ENCODE data around the gene GPHN.

DNA sequence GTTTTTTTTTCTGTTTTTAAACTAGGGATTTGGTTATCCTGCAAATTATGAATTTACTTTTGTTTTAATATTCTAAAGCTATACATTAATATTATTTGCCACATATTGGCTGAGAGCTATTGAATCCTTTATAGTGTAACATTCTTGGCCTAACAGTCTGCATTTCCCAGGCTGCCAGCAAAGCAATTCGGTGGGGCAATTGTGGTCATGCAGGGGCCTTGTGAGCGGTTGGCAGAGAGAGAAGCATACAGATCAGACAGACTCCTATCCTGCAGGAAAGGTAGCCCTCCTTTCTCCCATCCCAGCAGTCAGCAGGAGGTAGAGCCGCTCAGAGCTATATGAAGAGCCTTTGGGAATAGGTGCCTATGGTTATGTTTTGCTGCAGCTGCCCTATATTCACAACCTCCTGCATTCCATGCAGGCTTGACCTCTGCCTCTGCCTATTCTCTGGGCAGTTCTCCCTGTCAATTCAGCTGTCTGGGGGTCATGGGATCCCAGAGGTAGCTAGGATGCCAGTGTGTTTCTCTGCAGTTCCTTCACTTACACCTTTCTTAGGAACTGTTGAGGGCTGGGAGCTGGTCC is 144.7 kb downstream of the GPHN start:
- TF ChIP-seq, protein P1, sequence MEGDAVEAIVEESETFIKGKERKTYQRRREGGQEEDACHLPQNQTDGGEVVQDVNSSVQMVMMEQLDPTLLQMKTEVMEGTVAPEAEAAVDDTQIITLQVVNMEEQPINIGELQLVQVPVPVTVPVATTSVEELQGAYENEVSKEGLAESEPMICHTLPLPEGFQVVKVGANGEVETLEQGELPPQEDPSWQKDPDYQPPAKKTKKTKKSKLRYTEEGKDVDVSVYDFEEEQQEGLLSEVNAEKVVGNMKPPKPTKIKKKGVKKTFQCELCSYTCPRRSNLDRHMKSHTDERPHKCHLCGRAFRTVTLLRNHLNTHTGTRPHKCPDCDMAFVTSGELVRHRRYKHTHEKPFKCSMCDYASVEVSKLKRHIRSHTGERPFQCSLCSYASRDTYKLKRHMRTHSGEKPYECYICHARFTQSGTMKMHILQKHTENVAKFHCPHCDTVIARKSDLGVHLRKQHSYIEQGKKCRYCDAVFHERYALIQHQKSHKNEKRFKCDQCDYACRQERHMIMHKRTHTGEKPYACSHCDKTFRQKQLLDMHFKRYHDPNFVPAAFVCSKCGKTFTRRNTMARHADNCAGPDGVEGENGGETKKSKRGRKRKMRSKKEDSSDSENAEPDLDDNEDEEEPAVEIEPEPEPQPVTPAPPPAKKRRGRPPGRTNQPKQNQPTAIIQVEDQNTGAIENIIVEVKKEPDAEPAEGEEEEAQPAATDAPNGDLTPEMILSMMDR (IDR thresholded peaks at IDR 0.05), result no peak
- no peak for TF ChIP-seq POLR2A (IDR thresholded peaks at IDR 0.05)

Measured in thyroid gland (tissue), 4 donors.